Measurements from ENCODE around the gene ITLN1.
"Not testable (repeated sequence)": the region's sequence is repeated elsewhere in the genome, so short reads cannot be mapped to it uniquely, and the experiment has no call there.

ITLN1 gene

GRCh38 chr1:160882582-160882981, 2.4 kb downstream of the ITLN1 start:
- DNase-seq: no peak

- not testable (repeated sequence) for DNase-seq
These were observed 3.7 kb downstream of the ITLN1 start for GRCh38 chr1:160881264-160881663.

GRCh38 chr1:160880216-160880615, 4.8 kb downstream of the ITLN1 start:
- DNase-seq: no peak

- no peak for DNase-seq
These were observed 5.9 kb downstream of the ITLN1 start for GRCh38 chr1:160879056-160879455.

- peak; percentile 7 for DNase-seq
These were observed 7.8 kb downstream of the ITLN1 start for GRCh38 chr1:160877221-160877620.

GRCh38 chr1:160876311-160876710, 8.7 kb downstream of the ITLN1 start:
- DNase-seq: no peak

- DNase-seq: not testable (repeated sequence)
These were observed 9.4 kb downstream of the ITLN1 start for GRCh38 chr1:160875591-160875990.

GRCh38 chr1:160874935-160875334, 10.0 kb downstream of the ITLN1 start:
- no peak for DNase-seq

GRCh38 chr1:160868141-160868540, 16.8 kb downstream of the ITLN1 start:
- no peak for DNase-seq

- not testable (repeated sequence) for DNase-seq
These were observed 17.3 kb downstream of the ITLN1 start for GRCh38 chr1:160867651-160868050.

- no peak for DNase-seq
These were observed 18.2 kb downstream of the ITLN1 start for GRCh38 chr1:160866695-160867260.

GRCh38 chr1:160866001-160866694, 18.8 kb downstream of the ITLN1 start:
- DNase-seq: no peak

- no peak for DNase-seq
These were observed 19.6 kb downstream of the ITLN1 start for GRCh38 chr1:160865337-160865736.

- DNase-seq: no peak
These were observed 20.8 kb downstream of the ITLN1 start for GRCh38 chr1:160864173-160864572.

- no peak for DNase-seq
These were observed 21.2 kb downstream of the ITLN1 start for GRCh38 chr1:160863774-160864131.

- DNase-seq: no peak
These were observed 21.8 kb downstream of the ITLN1 start for GRCh38 chr1:160863061-160863773.

- DNase-seq: no peak
These were observed 22.5 kb downstream of the ITLN1 start, which contains the start of gene CD244 for GRCh38 chr1:160862203-160863060. TSS of gene CD244 (minus strand) at chr1:160862887. CDS start at chr1:160862677, 210 bp downstream.

GRCh38 chr1:160860840-160861505, 24.0 kb downstream of the ITLN1 start:
- DNase-seq: no peak

- no peak for DNase-seq
These were observed 25.8 kb downstream of the ITLN1 start for GRCh38 chr1:160859166-160859565.

- no peak for DNase-seq
These were observed 26.5 kb downstream of the ITLN1 start for GRCh38 chr1:160858507-160858906.

GRCh38 chr1:160858097-160858496, 26.9 kb downstream of the ITLN1 start:
- DNase-seq: no peak

GRCh38 chr1:160855181-160855981, 29.6 kb downstream of the ITLN1 start:
- no peak for DNase-seq
